Pons (tissue), 1 donor: ENCODE results near the gene ILDR1.
"Not testable (repeated sequence)": the region's sequence is repeated elsewhere in the genome, so short reads cannot be mapped to it uniquely, and the experiment has no call there.

Experiments
- DNase-seq: peaks from one replicate; pipeline ENCODE4 v3.0.0-alpha.2; 2016; ENCODE audit warnings: low spot score

Gene ILDR1

GRCh38 chr3:121943431-121943830 is 78.6 kb downstream of the ILDR1 start:
- DNase-seq: no peak

- DNase-seq: no peak
These were observed 79.8 kb downstream of the ILDR1 start for GRCh38 chr3:121942116-121942786.

GRCh38 chr3:121941592-121941991 is 80.5 kb downstream of the ILDR1 start:
- no peak for DNase-seq

GRCh38 chr3:121938141-121938855 is 83.7 kb downstream of the ILDR1 start:
- DNase-seq: not testable (repeated sequence)
